HG03175 (cell line): ENCODE results near the gene DAB1.

ENCODE experiments used
- ATAC-seq: cut with Tn5 transposase; IDR thresholded peaks from one replicate; pipeline ENCODE4 v1.9.1; 2021; ENCODE audit warnings: mild to moderate bottlenecking, moderate library complexity; ENCODE audit not compliant: unreplicated experiment

The DAB1 gene

GRCh38 chr1:56965916-56966697, 457.8 kb downstream of the DAB1 start, which contains the start of gene C8B:
Gene C8B (minus strand): TSS chr1:56966015. CDS start chr1:56965948, 67 bp downstream.
- ATAC-seq, result no peak

GRCh38 chr1:56965191-56965590, 458.7 kb downstream of the DAB1 start:
- no peak for ATAC-seq

GRCh38 chr1:56964349-56965017, 459.4 kb downstream of the DAB1 start:
- ATAC-seq, result no peak

- ATAC-seq, result no peak
Observed at GRCh38 chr1:56963667-56964066, 460.2 kb downstream of the DAB1 start.

- ATAC-seq, result no peak
Observed at GRCh38 chr1:56961426-56961825, 462.4 kb downstream of the DAB1 start.

- ATAC-seq, result no peak
Observed at GRCh38 chr1:56958526-56958925, 465.3 kb downstream of the DAB1 start.

GRCh38 chr1:56957931-56958330, 465.9 kb downstream of the DAB1 start:
- no peak for ATAC-seq

GRCh38 chr1:56954664-56955063, 469.2 kb downstream of the DAB1 start:
- ATAC-seq, result no peak

- no peak for ATAC-seq
Observed at GRCh38 chr1:56953386-56953785, 470.5 kb downstream of the DAB1 start.

GRCh38 chr1:56952501-56952900, 471.4 kb downstream of the DAB1 start:
- no peak for ATAC-seq

- ATAC-seq, result no peak
Observed at GRCh38 chr1:56948403-56949023, 475.3 kb downstream of the DAB1 start.
